HEK293T (cell line): ENCODE measurements around the gene NACAD.

Source experiments
- ARNT ChIP-seq: fragments of 450-650 bp; IDR thresholded peaks from 2 replicates; pipeline ENCODE4 v1.6.1; 2017; ENCODE audit warnings: mild to moderate bottlenecking
- BHLHE40 ChIP-seq: fragments of 450-650 bp; IDR thresholded peaks from 2 replicates; pipeline ENCODE4 v1.6.1; 2016; ENCODE audit warnings: mild to moderate bottlenecking, moderate library complexity, borderline replicate concordance
- ELF4 ChIP-seq: fragments of 450-650 bp; IDR thresholded peaks from 2 replicates; pipeline ENCODE4 v1.6.1; 2017; ENCODE audit warnings: antibody characterized with exemption
- FOXA1 ChIP-seq: fragments of 450-650 bp; IDR thresholded peaks from 2 replicates; pipeline ENCODE4 v1.6.1; 2016; ENCODE audit warnings: mild to moderate bottlenecking
- FOXK2 ChIP-seq: fragments of 450-650 bp; IDR thresholded peaks from 2 replicates; pipeline ENCODE4 v1.6.1; 2016; ENCODE audit warnings: mild to moderate bottlenecking
- FOXM1 ChIP-seq: fragments of 450-650 bp; IDR thresholded peaks from 2 replicates; pipeline ENCODE4 v1.6.1; 2017; ENCODE audit warnings: mild to moderate bottlenecking, borderline replicate concordance
- HDGF ChIP-seq: fragments of 450-650 bp; IDR thresholded peaks from 2 replicates; pipeline ENCODE4 v1.6.1; 2017; ENCODE audit warnings: antibody characterized with exemption, borderline replicate concordance
- L3MBTL2 ChIP-seq: fragments of 450-650 bp; conservative IDR thresholded peaks from 2 replicates; pipeline ENCODE4 v1.6.1; 2016; ENCODE audit warnings: mild to moderate bottlenecking
- LEF1 ChIP-seq: fragments of 450-650 bp; IDR thresholded peaks from 2 replicates; pipeline ENCODE4 v1.6.1; 2017; ENCODE audit warnings: mild to moderate bottlenecking, borderline replicate concordance
- NFRKB ChIP-seq: fragments of 450-650 bp; IDR thresholded peaks from 2 replicates; pipeline ENCODE4 v1.6.1; 2016; ENCODE audit warnings: mild to moderate bottlenecking, moderate library complexity
- SP1 ChIP-seq: fragments of 450-650 bp; IDR thresholded peaks from 2 replicates; pipeline ENCODE4 v1.6.1; 2017
- SUZ12 ChIP-seq: fragments of 450-650 bp; IDR thresholded peaks from 2 replicates; pipeline ENCODE4 v1.6.1; 2016; ENCODE audit warnings: mild to moderate bottlenecking
- TARDBP ChIP-seq: fragments of 450-650 bp; IDR thresholded peaks from 2 replicates; pipeline ENCODE4 v1.6.1; 2016
- ZNF384 ChIP-seq: fragments of 450-650 bp; IDR thresholded peaks from 2 replicates; pipeline ENCODE4 v1.6.1; 2016

GRCh38 chr7:45089341-45089891, 647 bp upstream of the NACAD start:
- no peak for TF ChIP-seq TARDBP
- no peak for TF ChIP-seq ZNF384
- no peak for TF ChIP-seq NFRKB
- TF ChIP-seq SP1 = no peak
- no peak for TF ChIP-seq SUZ12
- no peak for TF ChIP-seq L3MBTL2
- TF ChIP-seq HDGF = no peak
- no peak for TF ChIP-seq FOXM1
- TF ChIP-seq BHLHE40 = no peak
- no peak for TF ChIP-seq ELF4
- TF ChIP-seq FOXK2 = no peak
- no peak for TF ChIP-seq FOXA1
- TF ChIP-seq ARNT = no peak
- TF ChIP-seq LEF1 = no peak
